Measurements from ENCODE around the gene DUSP18.

DNA sequence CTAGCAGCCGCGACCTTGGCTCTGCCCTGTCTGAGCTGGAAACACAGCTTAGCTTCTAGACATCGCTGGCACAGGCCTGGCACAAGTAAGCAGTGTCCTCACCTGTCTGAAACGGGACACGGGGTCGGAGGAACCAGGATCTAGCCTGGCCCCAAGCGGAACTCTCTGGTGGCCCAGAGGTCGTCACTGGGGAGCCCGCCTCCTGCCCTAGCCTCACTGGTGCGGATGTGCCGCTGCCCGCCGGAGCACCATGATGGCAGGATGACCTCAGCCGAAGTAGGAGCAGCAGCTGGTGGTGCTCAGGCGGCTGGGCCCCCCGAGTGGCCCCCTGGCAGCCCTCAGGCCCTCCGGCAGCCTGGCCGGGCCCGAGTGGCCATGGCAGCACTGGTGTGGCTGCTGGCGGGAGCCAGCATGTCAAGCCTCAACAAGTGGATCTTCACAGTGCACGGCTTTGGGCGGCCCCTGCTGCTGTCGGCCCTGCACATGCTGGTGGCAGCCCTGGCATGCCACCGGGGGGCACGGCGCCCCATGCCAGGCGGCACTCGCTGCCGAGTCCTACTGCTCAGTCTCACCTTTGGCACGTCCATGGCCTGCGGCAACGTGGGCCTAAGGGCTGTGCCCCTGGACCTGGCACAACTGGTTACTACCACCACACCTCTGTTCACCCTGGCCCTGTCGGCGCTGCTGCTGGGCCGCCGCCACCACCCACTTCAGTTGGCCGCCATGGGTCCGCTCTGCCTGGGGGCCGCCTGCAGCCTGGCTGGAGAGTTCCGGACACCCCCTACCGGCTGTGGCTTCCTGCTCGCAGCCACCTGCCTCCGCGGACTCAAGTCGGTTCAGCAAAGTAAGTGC is 31.2 kb downstream of the DUSP18 start:
- TF ChIP-seq, protein P1, sequence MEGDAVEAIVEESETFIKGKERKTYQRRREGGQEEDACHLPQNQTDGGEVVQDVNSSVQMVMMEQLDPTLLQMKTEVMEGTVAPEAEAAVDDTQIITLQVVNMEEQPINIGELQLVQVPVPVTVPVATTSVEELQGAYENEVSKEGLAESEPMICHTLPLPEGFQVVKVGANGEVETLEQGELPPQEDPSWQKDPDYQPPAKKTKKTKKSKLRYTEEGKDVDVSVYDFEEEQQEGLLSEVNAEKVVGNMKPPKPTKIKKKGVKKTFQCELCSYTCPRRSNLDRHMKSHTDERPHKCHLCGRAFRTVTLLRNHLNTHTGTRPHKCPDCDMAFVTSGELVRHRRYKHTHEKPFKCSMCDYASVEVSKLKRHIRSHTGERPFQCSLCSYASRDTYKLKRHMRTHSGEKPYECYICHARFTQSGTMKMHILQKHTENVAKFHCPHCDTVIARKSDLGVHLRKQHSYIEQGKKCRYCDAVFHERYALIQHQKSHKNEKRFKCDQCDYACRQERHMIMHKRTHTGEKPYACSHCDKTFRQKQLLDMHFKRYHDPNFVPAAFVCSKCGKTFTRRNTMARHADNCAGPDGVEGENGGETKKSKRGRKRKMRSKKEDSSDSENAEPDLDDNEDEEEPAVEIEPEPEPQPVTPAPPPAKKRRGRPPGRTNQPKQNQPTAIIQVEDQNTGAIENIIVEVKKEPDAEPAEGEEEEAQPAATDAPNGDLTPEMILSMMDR (conservative IDR thresholded peaks at IDR 0.05; ENCODE audit: low read depth, low read length): no peak
- TF ChIP-seq CEBPB (IDR thresholded peaks at IDR 0.05; ENCODE audit: low read depth, low read length) (no peak), SMC3 (IDR thresholded peaks at IDR 0.05; ENCODE audit: low read depth, low read length) (no peak), BHLHE40 (IDR thresholded peaks at IDR 0.05; ENCODE audit: low read depth, low read length) (no peak), RCOR1 (IDR thresholded peaks at IDR 0.05; ENCODE audit: insufficient replicate concordance, low read length) (no peak), MAZ (IDR thresholded peaks at IDR 0.05; ENCODE audit: borderline replicate concordance, low read depth, low read length) (no peak), RFX5 (IDR thresholded peaks at IDR 0.05; ENCODE audit: low read depth, low read length) (no peak), MAFK (IDR thresholded peaks at IDR 0.05; ENCODE audit: low read depth, low read length) (no peak), RAD21 (IDR thresholded peaks at IDR 0.05; ENCODE audit: low read length) (no peak), POLR2A (IDR thresholded peaks at IDR 0.05; ENCODE audit: low read depth, low read length) (no peak)
- TF ChIP-seq, protein P2, sequence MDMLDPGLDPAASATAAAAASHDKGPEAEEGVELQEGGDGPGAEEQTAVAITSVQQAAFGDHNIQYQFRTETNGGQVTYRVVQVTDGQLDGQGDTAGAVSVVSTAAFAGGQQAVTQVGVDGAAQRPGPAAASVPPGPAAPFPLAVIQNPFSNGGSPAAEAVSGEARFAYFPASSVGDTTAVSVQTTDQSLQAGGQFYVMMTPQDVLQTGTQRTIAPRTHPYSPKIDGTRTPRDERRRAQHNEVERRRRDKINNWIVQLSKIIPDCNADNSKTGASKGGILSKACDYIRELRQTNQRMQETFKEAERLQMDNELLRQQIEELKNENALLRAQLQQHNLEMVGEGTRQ (IDR thresholded peaks at IDR 0.05; ENCODE audit: low read depth, low read length): no peak
